HG02610 (cell line): ENCODE results near the gene CCR5.
"Not testable (repeated sequence)": the region's sequence is repeated elsewhere in the genome, so short reads cannot be mapped to it uniquely, and the experiment has no call there.

Experiments used
- ATAC-seq: cut with Tn5 transposase; IDR thresholded peaks from one replicate; pipeline ENCODE4 v1.9.1; 2021; ENCODE audit warnings: mild to moderate bottlenecking, moderate library complexity; ENCODE audit not compliant: unreplicated experiment

Gene CCR5

DNA sequence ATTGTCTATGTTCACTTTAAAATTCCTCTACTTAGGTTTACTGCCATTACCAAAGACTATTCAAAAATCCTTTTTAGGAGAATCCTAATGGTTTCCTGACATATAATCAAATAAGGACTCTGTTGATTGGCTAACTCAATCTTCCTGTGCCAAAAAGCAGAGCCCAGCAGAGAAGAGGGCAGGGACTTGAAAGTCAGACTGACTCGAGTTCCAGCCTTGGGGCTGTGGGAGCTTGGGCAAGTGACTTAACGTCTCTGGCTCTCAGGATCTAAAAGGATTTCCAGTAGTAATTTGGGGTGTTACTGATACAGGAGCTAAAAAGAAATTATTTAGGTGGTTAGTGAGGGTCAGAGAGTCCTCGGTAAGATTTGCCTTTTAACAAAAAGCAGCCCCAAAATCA is 10.9 kb downstream of the CCR5 start:
- no peak for ATAC-seq

DNA sequence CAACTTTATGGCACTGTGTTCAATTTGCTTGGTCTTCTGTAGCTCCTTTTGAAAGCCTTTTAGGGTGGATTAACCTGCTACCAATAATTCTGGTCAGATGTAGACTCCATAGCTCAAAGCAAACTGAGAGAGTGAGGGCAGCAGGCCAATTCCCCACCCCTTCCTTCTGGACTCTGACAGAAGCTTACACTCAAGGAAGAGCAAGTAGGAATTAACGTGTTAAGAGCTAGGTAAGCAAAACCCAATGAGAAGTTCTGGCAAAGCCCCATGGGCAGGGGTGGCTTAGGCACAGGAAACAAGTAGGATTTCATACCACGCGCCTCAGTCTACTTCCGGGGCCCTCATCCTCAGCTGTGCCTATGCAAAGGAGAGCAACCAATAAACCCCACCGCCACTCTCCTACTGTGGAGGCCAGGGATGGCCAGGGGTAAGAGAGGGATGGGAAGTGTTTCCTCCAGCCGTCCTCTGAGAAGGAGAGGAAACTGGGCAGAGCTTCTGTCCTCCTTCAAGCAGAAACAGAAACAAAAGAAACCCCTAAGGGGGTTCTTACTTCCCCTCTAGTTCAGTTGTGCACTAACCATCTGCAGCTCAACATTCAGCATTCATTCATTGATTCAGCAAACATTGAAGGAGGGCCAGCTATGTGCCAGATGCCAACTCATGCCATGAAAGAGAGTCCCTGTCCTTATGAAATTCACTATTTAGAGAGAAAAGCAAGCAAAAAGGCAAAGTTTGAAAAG is 12.6 kb downstream of the CCR5 start:
- ATAC-seq, result no peak

- ATAC-seq, result no peak
These were observed 13.2 kb downstream of the CCR5 start for GRCh38 chr3:46383951-46384330.

DNA sequence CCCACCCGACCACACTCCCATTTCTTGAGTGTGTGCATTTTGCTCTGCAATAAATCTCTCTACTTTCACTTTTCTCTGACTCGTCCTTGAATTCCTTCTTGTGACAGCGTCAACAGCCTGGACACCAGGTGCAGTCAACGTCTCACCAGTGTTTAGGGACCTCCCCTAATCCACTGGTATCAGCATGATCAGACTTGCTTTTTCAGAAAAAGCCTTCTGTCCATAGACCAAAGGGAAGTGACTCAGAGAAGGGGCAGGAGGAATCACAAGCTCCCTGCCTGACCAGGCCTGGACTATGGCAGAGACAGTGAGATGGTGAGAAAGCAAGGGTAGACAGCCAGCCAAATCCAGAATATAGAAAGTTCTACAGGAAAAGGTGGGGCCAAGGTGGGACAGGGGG is 15.5 kb downstream of the CCR5 start:
- no peak for ATAC-seq

GRCh38 chr3:46388847-46389246 is 18.1 kb downstream of the CCR5 start:
- not testable (repeated sequence) for ATAC-seq

DNA sequence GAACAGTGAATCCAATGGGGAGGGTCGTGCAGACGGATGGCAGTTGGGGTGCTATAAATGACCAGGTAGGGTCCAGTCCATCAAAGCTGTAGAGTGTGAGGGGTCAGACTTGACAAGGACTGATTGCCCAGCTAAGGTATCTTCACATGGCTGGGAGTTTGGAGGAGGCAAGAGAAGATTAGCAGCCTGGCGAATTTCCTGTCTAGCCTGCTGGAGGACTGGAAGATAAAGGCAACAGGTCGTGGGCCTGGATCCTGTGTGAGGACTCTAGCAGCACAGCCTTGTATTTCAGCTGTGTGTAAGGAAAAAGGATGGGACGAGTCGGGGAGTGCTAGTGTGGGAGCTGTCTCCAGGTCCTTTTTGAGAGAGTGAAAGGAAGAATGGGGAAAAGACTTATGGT is 18.6 kb downstream of the CCR5 start:
- no peak for ATAC-seq

- ATAC-seq, result not testable (repeated sequence)
These were observed 20.8 kb downstream of the CCR5 start for GRCh38 chr3:46391526-46391925.

- no peak for ATAC-seq
These were observed 22.3 kb downstream of the CCR5 start for GRCh38 chr3:46393011-46393410.

GRCh38 chr3:46393554-46394434 is 23.0 kb downstream of the CCR5 start:
- no peak for ATAC-seq

DNA sequence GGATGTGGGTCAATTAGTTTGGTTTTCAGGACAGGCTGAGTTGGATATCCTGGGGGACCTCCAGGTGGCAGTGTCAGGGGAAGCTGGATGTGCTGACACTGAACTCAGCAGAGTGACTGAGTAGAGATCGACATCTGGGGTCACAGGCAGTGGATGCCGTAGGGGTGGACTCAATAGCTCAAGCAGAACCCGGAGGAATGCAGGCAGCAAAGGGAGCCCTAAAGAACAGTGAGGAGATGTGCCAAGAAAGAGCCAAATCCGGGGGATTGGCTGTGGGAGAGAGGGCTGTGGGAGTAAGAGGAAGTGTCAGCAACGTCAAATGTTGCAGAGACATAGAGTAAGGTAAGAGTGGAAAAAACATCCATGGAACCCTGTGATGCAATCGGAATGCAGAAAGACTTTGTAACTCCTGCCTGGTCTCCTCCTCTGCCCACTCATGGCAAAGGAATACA is 24.5 kb downstream of the CCR5 start:
- ATAC-seq, result no peak

DNA sequence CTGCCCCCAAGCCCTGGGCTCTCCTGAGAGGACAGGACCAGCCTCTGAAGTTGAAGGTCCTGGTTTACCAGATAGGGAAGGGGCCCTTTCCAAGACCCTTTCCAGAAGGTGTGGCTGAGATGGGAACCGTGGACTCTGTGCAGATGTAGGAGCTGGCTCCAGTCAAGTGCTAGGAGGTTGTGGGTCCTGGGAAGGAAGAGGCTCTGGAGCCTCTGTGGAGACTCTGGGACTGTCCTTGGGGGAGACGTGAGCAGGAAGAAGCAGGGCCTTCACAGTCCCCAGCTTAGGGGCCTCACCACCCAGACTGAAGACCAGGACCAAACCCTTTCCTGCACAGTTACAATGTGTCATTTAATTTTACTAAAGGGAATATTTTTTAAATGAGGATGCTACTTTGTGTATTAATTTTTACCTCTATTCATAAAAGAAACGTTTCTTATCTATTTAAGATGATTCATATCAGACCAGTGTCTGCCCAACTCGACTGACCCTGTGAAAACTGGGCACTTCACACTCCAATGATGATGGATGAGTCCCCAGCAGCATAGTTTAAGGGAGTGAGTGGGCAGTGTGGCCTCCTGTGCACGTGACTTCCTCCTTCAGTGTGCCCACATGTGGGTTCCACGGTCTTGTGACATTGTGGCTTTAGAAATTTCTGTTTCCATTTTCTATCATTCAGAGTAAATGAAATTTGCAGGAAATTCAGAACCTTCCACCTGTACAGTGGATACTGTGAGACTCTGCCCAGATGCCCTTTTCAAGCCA is 25.2 kb downstream of the CCR5 start:
- ATAC-seq, result no peak

DNA sequence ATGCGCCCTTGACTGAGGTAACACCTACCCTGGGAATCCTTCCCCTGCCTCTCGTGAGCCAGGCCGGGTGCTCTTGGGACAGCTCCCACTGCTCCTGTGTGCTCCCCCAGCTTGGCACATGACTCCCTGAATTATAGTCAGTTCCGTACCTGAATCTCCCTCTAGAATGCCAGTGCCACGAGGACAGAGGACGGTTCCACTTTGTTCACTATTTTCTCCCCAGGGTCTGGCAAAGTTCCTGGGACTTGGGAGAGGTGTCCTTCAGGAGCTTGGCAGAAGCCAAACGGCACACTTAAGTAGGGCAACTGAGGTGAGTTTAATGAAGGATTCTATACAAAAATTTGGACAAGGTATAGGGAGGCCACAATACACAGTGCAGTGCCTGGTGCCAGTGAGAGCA is 26.4 kb downstream of the CCR5 start:
- ATAC-seq, result no peak

DNA sequence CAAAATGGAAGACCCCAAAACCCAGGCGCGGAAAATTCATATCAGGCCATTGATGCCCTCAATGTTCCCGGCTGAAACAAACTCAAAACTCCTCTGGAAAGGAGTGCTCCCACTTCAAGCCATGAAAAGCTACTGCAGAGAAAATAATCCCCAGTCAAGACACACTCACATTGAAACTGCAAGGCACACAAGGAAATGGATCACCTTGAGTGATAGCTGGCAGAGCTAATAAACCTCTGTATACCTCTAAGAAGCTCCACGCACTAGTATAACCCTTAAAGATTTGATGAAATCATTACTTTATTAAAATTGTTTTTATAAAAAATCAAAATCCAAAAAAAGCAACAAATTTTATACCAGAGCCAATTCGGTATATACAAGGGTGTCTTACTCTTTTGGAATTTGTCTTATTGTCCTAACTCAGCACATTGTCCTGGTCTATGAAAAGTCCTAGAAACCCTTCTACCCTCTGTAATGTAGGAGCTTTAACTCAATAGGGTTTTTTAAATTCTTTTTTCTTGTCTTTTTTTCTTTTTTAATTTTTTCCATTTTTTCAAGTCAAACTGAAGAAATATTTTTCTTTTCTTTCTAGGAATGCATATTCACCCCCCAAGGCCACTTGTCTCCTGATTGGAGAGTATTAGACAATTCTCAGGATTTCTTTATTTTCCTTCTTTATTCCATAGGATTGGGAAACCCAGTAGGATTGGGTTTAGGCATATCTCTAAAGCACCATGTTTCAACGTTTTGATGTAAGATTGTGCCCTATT is 27.6 kb downstream of the CCR5 start:
- ATAC-seq, result no peak

DNA sequence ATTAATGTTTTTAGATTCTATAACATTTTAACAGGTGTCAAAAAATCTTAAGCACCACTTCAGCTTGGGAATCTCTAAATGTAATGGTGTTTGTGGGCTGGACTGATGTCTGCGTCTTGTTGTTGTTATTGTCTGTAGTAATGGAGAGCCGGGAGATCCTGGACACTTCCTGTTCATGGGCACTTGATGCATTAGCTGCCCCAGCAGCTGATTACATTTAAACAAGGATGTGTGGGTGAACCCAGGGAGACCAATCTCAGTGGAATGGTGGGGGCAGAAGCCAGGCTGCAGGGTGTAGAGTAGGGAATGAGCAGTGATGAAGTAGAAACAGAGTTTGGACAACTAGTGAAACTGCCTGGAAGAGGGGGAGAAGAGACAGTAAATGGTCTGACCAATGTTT is 28.4 kb downstream of the CCR5 start:
- ATAC-seq, result no peak

- no peak for ATAC-seq
These were observed 28.8 kb downstream of the CCR5 start for GRCh38 chr3:46399557-46399956.

DNA sequence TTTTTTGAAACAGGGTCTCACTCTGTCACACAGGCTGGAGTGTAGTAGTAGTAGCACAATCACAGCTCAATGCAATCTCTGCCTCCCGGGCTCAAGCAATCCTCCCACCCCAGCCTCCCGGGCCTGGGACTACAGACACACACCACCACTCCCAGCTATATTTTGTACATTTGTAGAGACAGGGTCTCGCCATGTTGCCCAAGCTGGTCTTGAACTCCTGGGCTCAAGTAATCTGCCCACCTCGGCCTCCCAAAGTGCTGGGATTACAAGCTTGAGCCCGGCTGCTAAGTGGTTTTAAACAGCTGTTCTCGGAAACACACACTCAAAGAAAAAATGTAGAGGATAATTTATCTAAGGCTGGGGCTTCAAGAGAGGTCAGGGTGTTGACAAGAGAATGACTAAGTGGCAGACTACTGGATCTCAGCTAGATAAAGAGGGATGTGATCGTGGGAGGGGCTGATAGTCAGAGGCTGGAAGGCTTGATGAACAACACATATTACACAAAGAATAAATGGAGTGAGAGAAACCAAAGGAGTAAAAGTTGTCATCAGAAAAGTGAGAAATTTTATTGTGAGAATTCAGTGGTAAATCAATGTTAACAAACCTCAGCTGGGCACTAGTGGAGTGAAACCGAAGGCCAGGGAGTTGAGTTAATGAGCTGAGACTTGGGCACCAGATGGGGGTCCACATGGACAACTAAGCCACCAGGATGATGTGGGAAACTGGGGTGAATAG is 29.4 kb downstream of the CCR5 start:
- no peak for ATAC-seq

DNA sequence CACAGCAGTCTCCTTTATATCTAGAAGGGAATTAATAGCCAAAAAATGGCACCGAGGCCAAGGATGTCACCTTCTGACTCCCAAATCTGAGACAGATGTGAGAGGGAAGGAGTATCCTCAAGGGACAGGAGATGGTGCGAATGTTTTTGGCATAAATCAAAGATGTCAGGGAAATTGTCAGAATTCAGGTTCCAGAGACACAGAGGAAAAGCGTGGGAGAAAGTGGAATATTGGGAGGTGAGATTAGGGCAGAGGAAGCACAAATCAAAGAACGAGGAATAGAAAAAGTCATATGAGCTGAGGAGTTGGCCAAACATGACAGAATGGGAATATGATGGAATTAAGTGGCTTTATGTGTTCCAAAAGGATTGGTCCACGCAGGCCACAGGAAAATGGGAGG is 30.1 kb downstream of the CCR5 start:
- no peak for ATAC-seq

- no peak for ATAC-seq
These were observed 30.8 kb downstream of the CCR5 start for GRCh38 chr3:46401579-46401978.

DNA sequence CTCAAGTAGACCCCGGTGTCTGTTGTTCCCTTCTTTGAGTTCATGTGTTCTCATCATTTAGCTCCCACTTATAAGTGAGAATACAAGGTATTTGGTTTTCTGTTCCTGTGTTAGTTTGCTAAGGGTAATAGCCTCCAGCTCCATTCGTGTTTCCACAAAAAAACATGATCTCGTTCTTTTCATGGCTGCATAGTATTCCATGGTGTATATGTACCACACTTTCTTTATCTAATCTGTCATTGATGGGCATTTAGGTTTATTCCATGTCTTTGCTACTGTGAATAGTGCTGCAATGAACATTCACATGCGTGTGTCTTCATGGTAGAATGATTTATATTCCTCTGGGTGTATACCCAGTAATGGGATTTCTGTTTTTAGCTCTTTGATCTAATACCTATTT is 32.2 kb downstream of the CCR5 start:
- not testable (repeated sequence) for ATAC-seq
